HK-2 (cell line): ENCODE results near the gene SUPT5H.

ENCODE experiments used
- DNase-seq: peaks from one replicate; pipeline ENCODE4 v3.0.0-alpha.2; 2018; ENCODE audit not compliant: unreplicated experiment

The SUPT5H gene

GRCh38 chr19:39520541-39521484 lies 75.4 kb downstream of the SUPT5H start:
- no peak for DNase-seq

DNA sequence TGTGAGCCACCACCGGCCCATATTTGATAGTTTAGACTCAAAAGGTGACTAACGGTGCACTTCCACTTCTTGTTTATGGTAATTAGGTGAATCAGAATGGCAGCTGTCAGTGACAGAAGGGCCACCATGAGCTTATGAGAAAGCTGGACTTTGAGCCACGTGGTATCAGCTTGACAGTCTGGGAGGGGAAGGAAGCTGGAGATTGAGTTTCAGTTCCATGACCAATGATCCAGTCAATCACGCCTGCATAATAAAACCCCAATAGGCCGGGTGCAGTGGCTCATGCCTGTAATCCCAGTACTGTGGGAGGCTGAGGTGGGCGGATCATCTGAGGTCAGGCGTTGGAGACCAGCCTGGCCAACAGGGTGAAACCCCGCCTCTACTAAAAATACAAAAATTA lies 79.1 kb downstream of the SUPT5H start:
- DNase-seq: no peak

DNA sequence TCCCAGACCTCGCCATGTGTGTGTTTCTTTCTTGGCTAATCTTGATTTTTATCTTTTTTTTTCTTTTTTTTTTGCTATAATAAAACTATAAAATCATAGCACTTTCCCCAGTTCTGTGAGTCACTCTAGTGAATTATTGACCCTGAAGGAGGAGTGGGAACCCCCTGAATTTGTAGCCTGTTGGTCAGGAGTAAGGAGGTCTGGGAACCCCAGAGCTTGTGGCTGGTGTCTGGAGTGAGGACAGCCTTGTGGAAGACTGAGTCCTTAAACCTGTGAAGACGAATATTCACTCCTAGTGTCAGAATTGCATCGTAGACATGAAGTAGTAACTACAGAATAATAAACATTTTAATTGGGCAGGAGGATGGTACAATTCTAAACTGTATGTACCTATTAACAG lies 79.8 kb downstream of the SUPT5H start:
- DNase-seq: no peak
